NCI-H2107 (cell line): ENCODE measurements around the gene CNTN5.
"Not testable (repeated sequence)": the region's sequence is repeated elsewhere in the genome, so short reads cannot be mapped to it uniquely, and the experiment has no call there.

Source experiments
- DNase-seq: peaks from one replicate; lab custom pipeline; 2025; lab: John Stamatoyannopoulos, UW

CNTN5 gene

DNA sequence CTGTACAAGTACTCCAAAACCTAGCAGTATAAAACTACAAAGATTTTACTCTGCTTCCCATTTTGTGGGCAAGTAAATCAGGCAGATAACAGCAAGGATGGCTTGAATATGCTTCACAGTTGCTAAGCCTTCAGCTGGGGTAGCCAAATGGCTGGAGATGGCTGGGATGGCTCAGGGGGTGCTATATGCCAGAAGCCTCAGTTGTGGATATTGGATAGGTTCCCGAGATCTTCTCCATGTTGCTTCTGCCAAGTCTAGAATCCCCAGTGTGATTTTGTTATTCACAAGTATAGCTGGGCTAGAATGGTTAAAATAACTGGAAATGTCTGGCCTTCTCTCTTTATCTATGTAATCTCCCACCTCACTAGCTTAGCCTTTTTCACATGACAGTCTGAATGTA is 1194.0 kb downstream of the CNTN5 start:
- DNase-seq = no peak

DNA sequence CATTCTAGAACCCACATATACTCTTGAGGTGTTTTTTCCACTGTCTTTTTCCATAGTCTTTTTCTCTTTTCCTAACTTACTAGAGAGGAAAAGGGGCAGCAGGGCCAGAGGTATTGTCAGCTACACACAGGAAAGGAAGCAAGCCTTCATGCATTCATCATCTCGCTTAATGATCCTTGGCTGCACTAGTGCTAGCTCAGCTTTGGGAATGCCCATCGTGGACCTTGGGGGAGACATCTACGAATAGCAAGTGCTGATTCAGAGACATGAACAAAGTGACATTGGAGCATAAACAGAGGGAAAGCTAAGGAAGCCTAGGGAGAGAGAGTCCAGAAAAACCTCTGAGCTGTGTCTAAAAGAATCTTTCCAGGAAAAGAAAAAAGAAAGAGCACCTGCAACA is 1200.1 kb downstream of the CNTN5 start:
- DNase-seq = no peak

DNA sequence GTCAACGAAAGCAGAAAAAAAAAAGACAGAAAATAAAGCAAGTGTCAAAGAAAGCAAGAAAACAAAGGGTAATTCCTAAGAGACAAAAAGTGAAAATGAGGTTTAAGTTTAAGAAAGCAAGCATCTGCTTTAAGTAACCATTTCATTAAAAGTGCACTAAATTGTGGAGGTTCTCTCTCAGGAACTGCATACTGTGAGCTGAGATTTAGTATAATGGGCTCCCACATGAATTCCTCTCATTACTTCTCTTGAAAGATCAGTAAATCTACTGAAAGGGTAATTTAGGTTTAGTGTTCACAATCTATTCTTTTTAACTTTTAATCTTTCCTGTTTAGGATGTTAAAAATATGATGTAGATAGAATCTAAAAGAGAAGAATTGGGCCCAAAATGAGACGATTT is 1201.0 kb downstream of the CNTN5 start:
- DNase-seq = no peak

DNA sequence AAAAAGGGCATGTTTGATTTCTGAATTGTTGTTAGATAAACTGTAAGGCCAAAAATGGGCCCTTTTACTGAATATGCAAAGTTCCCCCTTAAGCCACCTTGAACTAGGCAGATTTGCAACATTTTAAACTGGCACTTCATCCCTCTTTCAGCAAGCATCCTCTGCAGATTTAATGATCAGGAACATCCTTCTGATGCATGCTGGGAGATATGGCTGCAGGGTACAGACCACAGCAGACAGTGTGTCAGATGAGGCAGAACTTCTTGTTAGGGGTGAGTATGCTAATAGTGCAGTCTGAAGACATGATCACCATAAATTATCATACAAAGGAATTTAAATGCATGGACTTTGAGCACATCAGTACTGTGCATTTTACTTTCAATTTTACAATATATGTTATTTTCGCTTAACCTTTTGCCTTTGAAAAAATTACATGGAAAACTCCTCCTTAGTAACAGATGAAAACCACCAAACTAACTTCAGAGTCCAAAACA is 1203.8 kb downstream of the CNTN5 start:
- no peak for DNase-seq

DNA sequence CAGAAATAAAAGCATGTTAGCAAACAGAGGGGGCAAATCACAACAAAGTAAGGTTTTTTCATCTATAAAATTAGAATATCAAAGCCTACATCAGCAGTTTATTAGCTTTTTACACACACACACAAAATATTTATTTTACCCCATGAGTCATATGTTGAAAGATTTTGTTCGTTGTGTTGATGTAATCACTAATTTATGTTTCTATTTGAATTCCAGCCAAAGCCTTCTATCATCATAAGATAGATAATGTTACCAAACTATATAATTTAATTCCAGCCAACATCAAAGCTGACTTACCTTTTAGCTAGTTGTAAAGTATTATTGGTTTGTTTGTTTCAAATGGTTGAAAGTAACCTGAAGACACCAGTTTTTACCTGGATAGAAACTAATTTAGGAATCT is 1208.3 kb downstream of the CNTN5 start:
- no peak for DNase-seq

DNA sequence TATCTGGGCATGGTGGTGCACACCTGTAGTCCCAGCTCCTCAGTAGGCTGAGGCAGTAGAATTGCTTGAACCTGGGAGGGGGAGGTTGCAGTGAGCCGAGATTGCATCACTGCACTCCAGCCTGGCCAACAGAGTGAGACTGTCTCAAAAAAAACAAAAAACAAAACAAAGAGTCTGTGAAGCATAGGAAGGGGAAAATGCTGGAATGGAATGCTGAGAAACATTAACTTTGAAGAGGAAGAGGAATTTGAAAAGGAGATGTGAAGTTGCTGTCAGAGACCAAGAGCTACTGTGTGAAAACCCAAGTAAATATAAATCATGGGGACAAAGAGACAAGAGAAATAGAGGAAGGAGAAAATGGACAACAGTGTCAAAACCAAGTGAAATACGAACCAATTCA is 1211.3 kb downstream of the CNTN5 start:
- DNase-seq = no peak

DNA sequence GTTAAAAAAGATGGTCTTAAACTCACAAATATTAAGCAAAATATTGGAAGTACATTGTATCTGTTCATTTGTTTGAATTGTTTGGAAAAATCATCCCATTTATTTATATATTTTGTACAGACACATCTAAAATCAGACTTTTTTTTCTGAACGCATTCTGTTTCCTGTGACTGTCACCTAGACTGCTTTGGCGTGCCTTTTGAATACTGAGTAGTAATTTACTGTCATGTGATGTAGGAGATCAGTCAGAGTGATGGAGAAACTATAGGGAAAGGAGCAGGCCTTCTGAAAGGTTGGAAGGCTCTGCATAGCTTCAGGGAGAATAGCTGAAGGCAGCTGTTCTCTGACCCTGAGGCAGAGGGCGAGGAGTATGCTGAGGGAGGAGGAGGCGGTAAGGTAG is 1214.3 kb downstream of the CNTN5 start:
- DNase-seq = no peak

DNA sequence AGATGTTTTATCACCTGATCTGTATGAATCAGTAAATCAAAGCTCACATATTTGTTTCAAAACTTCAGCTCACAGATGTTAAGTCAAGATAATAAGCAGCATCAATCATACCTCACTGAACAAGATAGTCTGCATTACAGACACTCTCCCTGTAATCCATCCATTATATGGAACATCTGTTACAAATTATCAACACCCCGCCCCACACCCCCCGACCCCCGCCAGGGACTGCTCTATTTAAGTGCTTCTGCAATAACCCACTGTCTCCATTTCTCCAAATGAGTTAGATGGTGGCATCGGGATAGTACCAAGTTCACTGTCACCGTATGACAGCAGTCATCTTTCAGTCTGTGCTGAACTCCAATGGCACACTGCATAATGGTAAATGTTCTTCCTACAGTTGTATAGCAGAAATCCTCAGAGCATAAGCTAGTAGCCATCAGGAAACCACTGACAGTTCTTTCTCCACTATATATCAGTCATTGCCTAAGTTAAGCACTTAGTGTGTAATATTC is 1219.3 kb downstream of the CNTN5 start:
- no peak for DNase-seq

DNA sequence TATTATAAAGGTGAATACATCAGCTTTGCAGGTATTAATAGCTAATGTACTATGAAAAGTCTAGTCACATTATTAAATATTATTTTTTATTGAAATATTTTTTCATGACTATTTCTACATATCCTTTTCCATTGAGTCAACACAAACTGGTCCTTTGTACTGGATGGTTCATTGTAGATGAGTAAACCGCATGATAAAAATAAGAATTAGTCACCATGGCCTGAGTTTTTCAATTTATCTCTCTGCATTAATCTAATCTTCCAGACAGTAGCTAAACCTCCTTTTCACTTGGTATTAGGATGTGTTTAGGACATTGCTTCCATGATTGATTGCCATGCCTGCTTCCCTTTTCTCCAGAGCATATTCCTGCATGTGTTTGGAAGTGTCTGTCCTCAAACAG is 1227.0 kb downstream of the CNTN5 start:
- no peak for DNase-seq

DNA sequence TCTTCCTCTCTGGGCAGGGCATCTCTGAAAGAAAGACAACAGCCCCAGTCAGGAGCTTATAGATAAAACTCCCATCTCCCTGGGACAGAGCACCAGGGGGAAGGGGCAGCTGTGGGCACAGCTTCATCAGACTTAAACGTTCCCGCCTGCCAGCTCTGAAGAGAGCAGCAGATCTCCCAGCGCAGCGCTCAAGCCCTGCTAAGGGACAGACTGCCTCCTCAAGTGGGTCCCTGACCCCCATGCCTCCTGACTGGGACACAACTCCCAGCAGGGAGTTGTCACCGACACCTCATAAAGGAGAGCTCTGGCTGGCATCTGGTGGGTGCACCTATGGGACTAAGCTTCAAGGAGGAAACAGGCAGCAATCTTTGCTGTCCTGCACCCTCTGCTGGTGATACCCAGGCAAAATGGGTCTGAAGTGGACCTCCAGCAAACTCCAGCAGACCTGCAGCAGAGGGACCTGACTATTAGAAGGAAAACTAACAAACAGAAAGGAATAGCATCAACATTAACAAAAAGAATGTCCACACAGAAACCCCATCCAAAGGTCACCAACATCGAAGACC is 1236.6 kb downstream of the CNTN5 start:
- DNase-seq = not testable (repeated sequence)

DNA sequence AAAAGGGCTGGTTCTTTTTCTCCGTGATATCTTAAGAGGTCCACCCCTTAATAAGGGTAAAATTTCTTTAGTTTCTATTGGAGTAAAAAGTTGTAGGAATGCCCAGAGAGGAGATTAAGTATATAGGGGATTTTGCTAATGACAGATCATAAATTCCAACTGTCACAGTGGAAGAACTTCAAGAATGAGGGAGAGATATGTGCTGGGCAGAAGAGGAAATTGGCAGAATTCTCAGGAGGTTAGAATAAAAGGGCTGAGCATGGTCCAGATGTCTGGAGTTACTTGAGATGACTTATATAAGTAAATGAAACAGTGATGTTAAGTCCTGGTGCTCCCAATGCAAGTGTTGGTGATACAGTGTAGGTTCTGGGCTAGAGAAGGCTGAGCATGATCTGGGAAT is 1248.8 kb downstream of the CNTN5 start:
- DNase-seq = no peak

DNA sequence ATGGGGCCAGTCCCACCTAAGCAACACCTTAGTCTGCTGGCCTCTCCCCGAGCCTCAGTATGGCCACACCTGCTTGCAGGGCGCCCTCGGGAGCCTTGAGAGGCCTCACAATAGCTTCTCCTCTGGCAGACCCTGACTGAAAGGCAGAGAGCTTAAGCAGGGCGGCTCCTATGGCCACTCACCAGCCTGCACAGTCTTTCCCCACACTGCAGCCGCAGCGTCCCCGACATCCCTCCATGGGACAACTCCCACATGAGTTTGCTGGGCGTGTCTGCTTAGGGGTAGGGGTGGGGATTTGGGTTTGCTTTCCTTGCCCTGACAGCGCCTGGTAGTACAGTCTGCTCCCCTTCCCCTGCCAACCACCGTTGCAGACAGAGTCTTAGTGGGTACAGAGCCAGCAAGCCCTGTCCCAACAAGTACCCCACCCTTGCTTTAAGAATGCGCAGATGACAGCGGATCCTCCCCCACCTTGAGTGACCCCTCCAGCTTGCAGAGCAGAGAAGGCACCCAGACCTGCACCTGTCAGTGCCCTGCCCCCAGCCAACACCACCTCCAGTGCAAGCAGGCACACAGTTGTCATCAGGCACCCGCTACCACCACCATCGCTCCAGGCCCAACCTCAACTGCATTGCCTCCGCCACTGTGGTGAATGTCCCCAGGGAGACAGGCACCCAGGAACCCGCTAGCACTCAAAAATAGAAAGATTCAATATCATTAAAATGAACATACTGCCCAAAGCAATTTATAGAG is 1252.5 kb downstream of the CNTN5 start:
- no peak for DNase-seq

DNA sequence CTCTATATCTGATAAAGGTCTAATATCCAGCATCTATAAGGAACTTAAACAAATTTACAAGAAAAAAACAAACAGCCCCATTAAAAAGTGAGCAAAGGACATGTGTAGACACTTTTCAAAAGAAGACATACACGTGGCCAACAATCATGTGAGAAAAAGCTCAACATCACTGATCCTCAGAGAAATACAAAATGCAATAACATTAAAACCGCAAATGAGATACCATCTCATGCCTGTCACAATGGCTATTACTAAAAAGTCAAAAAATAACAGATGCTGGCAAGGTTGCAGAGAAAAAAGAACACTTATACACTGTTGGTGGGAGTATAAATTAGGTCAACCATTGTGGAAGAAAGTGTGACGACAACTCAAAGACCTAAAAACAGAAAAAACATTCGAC is 1253.7 kb downstream of the CNTN5 start:
- DNase-seq = not testable (repeated sequence)

DNA sequence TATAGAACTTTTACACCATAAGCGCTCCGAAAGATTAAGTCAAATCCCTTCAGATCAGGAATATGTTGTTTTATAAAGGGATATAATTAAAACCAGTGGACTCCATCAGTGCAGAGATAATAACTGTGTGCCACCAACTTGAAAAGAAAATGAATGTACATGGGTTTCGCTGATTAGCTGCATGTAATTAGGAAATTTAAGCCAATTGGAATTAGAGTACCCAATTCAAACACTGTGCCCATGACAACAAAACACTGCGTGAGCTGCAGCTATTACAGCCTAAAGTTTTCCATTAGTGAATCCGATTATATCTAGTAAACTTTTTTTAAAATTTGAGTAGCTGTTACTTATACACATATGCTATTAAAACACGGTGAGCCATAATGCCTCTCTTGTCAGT is 1274.0 kb downstream of the CNTN5 start:
- DNase-seq = no peak

DNA sequence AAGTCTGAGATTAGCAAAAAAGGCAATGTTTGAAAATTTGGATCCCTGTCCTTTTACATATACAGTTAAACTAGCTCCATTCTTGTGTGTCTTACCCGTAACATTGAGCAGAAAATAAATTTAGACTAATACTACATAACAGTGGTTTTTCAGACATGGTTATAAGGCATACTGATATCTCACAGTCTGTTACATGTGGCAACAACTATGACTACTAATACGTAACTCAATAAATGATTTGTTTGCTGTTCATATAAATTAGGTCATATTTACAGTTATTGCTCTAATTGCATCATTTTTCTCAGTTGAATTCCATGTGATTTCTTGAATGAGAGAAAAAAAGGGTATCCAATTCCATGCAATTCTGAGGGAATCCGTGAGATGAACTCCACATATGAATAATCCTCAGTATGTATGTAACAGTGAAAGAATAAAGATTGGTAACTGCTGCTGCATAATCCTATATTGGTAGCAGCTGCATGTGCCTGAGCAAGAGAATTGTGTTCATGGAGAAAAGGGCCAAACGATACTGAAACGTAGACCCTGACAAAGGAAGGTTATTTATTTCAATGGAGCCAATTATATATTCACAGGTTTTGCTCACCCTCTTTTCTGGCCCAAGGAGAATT is 1275.4 kb downstream of the CNTN5 start:
- DNase-seq = no peak

DNA sequence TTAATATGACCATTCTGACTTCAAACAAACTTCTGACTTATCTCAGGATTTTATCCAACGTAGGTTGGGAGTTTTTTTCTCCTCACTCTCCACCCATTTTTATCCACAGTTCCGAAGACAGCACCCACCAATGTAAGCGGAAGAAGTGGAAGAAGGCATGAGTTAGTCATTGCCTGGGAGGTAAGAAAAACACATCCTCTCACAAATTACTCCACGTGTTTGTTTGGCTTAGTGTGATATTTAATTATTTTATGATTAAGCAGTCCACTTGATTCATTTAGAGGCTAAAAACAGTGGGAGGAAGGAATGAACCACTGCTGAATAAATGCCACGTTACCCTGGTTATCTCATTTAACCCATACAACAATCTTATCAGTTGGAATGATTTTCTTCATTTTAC is 1276.8 kb downstream of the CNTN5 start:
- DNase-seq = no peak

DNA sequence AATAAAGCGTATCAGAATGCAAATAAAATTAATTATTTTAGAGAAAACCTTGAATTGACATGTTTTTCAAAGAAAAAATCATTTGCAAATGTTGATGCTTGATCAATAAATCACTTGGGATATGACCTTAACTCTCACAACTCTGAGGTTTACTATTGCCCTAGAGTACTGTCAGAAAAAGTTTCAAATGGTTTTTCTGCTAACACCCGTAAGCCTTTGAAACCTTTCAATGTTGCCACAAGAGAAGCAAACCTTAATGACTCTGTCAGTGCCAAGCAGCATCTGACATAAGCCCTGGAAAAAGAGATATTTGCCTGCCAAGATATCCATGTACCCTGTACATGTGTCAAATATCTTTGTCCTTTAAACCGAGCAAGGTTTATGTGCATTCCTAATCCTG is 1282.1 kb downstream of the CNTN5 start:
- no peak for DNase-seq

DNA sequence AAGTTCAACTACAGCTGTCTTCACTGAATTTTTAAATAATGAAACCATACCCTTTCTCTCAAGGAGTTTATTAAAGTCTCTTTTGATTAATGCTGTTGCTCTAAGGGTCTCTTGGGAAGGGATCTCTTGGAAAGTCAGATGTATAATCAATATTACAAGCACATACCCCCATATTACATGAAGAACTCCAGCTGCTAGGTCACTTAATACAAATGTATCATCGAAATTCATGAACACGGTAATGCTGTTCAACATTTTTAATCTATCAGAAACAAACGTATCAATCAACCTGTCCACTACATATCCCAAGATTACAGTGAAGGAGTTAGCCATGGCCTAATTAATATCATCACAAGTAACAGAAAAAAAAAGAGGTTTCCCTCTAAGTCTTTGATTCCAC is 1283.1 kb downstream of the CNTN5 start:
- no peak for DNase-seq

DNA sequence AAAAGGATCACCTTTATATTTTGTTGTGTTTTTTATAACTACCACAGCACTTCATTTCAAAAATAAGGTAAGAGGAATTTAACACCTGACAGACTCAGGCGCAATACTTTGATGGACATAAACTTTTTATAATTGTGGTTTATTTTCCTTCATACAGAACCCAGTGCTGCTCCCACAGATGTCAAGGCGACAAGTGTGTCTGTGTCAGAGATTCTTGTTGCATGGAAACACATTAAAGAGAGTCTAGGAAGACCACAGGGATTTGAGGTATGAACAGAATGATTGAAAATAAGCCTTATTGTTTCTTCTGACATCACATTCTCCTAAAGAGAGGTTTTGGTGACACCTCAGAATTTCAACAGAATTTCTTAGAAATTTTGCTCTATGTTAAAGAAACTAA is 1287.5 kb downstream of the CNTN5 start:
- no peak for DNase-seq

DNA sequence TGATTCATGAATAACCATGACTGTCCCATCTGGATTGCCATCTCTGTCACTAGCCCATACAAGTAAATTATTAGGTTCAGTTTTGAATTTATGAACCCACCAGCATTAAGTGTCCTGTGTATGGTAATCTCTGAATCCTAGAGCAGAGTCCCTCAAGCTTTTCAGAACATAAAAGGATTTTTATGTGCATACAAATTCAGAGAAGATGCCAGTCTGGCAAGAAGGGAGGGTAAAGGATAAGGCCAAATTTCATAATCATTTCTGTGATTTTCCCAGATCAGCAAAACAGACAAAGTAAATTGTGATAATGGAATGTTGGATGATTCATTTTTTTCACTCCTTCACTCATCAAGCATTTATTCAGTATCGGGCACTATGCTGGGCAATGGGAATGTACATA is 1295.2 kb downstream of the CNTN5 start:
- no peak for DNase-seq

DNA sequence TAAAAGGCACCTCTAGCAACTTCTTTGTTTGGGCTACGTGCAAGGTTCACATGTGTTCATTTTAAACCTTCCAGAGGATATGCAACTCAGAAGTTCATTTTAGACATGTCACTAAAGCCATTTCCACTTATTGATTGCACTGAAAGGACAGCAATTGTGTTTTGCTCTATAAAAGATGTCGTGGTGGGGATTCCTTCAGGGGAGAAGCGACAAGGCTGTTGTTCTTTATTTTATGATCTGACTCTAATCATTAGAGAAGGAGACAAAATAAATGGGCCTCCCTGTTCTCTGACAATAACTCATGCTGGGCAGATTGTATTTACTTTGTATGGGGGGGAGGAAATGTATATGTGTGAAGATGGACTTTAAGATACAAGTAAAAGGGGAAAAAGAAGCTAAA is 1296.2 kb downstream of the CNTN5 start:
- no peak for DNase-seq

DNA sequence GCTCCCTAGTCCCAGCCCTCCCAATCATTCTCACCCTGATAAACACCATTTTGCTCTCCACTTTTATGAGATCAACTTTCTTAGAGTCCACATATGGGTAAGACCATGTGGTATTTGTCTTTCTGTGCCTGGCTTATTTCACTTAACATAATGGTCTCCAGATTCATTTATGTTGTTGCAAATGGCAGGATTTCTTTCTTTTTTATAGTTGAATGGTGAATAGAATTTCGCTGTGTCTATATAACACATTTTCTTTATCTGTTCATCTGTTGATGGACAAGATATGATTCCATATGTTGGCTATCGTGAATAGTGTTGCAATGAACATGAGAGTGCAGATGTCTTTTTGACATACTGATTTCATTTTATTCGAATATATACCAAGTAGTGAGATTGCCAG is 1298.9 kb downstream of the CNTN5 start:
- no peak for DNase-seq

DNA sequence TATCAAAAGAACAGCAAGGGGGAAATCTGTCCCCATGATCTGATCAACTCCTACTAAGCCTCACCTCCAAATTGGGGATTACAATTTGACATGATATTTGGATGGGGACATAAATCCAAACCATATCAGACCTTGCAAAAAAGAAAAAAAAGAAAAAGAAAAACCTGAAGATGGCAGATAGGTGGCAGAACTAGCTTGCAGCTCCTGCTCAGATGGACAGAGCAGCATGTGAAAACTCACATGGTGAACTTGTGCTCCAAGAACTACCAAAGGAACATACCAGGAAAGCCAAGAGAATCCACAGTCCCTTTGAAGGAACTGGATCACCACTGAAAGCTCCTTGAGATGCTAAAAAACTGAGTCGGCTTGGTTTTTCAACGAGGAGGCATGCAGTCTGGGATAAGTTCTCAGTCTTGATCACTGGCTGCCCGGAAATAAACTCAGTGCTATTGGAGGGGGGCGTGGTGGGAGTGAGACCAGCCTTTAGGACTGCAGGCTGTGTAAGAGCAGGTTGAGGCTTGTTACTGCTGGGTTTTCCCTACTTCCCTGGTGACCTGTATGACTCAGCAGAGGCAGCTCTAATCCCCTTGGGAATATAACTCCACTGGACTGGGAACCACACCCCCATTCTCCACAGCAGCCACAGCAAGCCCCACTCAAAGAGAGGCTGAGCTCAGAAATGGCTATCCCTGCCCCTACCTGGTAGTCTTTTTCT is 1308.0 kb downstream of the CNTN5 start:
- DNase-seq = no peak
